Stimulated activated CD4-positive, alpha-beta T cell treated with anti-CD3 and anti-CD28 coated beads, Interleukin-4, amount 100 ng/mL, for 1 hour (primary cell): ENCODE measurements around the gene KRTAP9-6.
"Not testable (repeated sequence)": the region's sequence is repeated elsewhere in the genome, so short reads cannot be mapped to it uniquely, and the experiment has no call there.

ENCODE experiments used
- DNase-seq: peaks from one replicate; pipeline ENCODE4 v3.0.0-alpha.2; 2020

KRTAP9-6 gene

GRCh38 chr17:41265078-41265477 lies at the start of gene KRTAP9-6:
KRTAP9-6 (plus strand) TSS chr17:41265378; CDS start chr17:41265378, 0 bp downstream.
- no peak for DNase-seq

- DNase-seq = no peak
These were observed 49.5 kb upstream of the KRTAP9-6 start for GRCh38 chr17:41215681-41216080.

GRCh38 chr17:41223821-41224220 lies 41.4 kb upstream of the KRTAP9-6 start:
- DNase-seq = no peak

- DNase-seq = no peak
These were observed 39.1 kb upstream of the KRTAP9-6 start for GRCh38 chr17:41226051-41226450.

GRCh38 chr17:41226598-41227095 lies 38.5 kb upstream of the KRTAP9-6 start, which contains the start of gene KRTAP9-2:
KRTAP9-2 (plus strand) TSS chr17:41226648; CDS start chr17:41226655, 7 bp downstream.
- DNase-seq = not testable (repeated sequence)

GRCh38 chr17:41230094-41230493 lies 35.1 kb upstream of the KRTAP9-6 start:
- no peak for DNase-seq

- no peak for DNase-seq
These were observed 33.4 kb upstream of the KRTAP9-6 start for GRCh38 chr17:41231731-41232130.

GRCh38 chr17:41232399-41233105 lies 32.6 kb upstream of the KRTAP9-6 start, which contains the start of gene KRTAP9-3:
KRTAP9-3 (plus strand) TSS chr17:41232449; CDS start chr17:41232502, 53 bp downstream.
- DNase-seq = not testable (repeated sequence)

- not testable (repeated sequence) for DNase-seq
These were observed 28.1 kb upstream of the KRTAP9-6 start for GRCh38 chr17:41237116-41237515.

- not testable (repeated sequence) for DNase-seq
These were observed 27.2 kb upstream of the KRTAP9-6 start, which contains the start of gene KRTAP9-8 for GRCh38 chr17:41237949-41238437. KRTAP9-8 (plus strand) TSS chr17:41237999; CDS start chr17:41238052, 53 bp downstream.

GRCh38 chr17:41246995-41247787 lies 18.0 kb upstream of the KRTAP9-6 start:
- not testable (repeated sequence) for DNase-seq

GRCh38 chr17:41249637-41250240 lies 15.4 kb upstream of the KRTAP9-6 start, which contains the start of gene KRTAP9-4:
KRTAP9-4 (plus strand) TSS chr17:41249687; CDS start chr17:41249721, 34 bp downstream.
- not testable (repeated sequence) for DNase-seq

- DNase-seq = no peak
These were observed 13.9 kb upstream of the KRTAP9-6 start for GRCh38 chr17:41251261-41251660.

- no peak for DNase-seq
These were observed 10.3 kb upstream of the KRTAP9-6 start for GRCh38 chr17:41254861-41255260.

GRCh38 chr17:41255381-41256290 lies 9.5 kb upstream of the KRTAP9-6 start, which contains the start of gene KRTAP9-9:
KRTAP9-9 (plus strand) TSS chr17:41255384.
- not testable (repeated sequence) for DNase-seq

GRCh38 chr17:41256291-41256685 lies 8.9 kb upstream of the KRTAP9-6 start:
- no peak for DNase-seq

GRCh38 chr17:41258406-41258805 lies 6.8 kb upstream of the KRTAP9-6 start:
- DNase-seq = no peak

GRCh38 chr17:41263212-41263611 lies 2.0 kb upstream of the KRTAP9-6 start:
- DNase-seq = no peak

GRCh38 chr17:41264599-41264998 lies 579 bp upstream of the KRTAP9-6 start:
- DNase-seq = no peak

GRCh38 chr17:41267711-41268110 lies 2.5 kb downstream of the KRTAP9-6 start:
- DNase-seq = no peak

GRCh38 chr17:41271323-41271722 lies 6.1 kb downstream of the KRTAP9-6 start:
- not testable (repeated sequence) for DNase-seq
